SK-N-SH (cell line): ENCODE data around the gene ERGIC1. TPM values are rescaled to one million over a fixed set of nuclear protein-coding genes. Genes with fewer than 3 reads are reported as not detected.

ENCODE experiments used
- CTCF ChIA-PET: fragments of 300-600, 350-600 bp; formaldehyde crosslinking; extraction: SDS; loops from one replicate; lab custom pipeline; 2021; lab: Yijun Ruan, JAX
- POLR2A ChIA-PET: fragments of 350-600 bp; sonication (Branson Sonifier 250); formaldehyde crosslinking; extraction: SDS; loops from one replicate; lab custom pipeline; 2020; ENCODE audit warnings: antibody characterized with exemption, inconsistent platforms; lab: Yijun Ruan, JAX
- DNase-seq: peaks from one replicate; pipeline ENCODE4 v3.0.0; 2012
- H2AFZ ChIP-seq: fragments of 200-600 bp; sonication (generic); 2 replicates; pipeline ENCODE4 v1.8.1; 2016; ENCODE audit warnings: antibody characterized with exemption, mild to moderate bottlenecking, low read depth
- H3F3A ChIP-seq: fragments of 200-600 bp; sonication (generic); replicated peaks from 2 replicates; pipeline ENCODE3; 2016; ENCODE audit warnings: antibody characterized with exemption, mild to moderate bottlenecking; ENCODE audit not compliant: insufficient read depth
- H3K27ac ChIP-seq, 2 experiments: fragments of 200-500 bp in 1 of 2; fragments of 200-600 bp in 1 of 2; sonication (Bioruptor generic) in 1 of 2; sonication (generic), shearing (Covaris generic) in 1 of 2; 2 replicates each; pipeline versions ENCODE4 v1.5.1 to v1.6.1; 2014 to 2016; ENCODE audit warnings: low read depth in 2 of 2, inconsistent platforms in 1 of 2, low read length in 1 of 2, mild to moderate bottlenecking in 1 of 2, mixed read lengths in 1 of 2
- H3K27me3 ChIP-seq: fragments of 200-600 bp; sonication (generic), shearing (Covaris generic); 2 replicates; pipeline ENCODE4 v1.6.1; 2016; ENCODE audit warnings: mixed run types; ENCODE audit not compliant: insufficient read depth
- H3K36me3 ChIP-seq, 2 experiments: fragments of 200-500 bp in 1 of 2; fragments of 200-600 bp in 1 of 2; sonication (Bioruptor generic) in 1 of 2; sonication (generic) in 1 of 2; replicated peaks in 1 of 2; 2 replicates each; pipeline versions ENCODE3 to v1.5.1; 2014 to 2016; ENCODE audit warnings: low read length in 1 of 2, mild to moderate bottlenecking in 1 of 2; ENCODE audit not compliant: insufficient read depth in 2 of 2, control insufficient read depth in 1 of 2
- H3K4me1 ChIP-seq, 2 experiments: fragments of 200-500 bp in 1 of 2; fragments of 200-600 bp in 1 of 2; sonication (Bioruptor generic) in 1 of 2; sonication (generic), shearing (Covaris generic) in 1 of 2; 2 replicates each; pipeline versions ENCODE4 v1.5.1 to v1.6.1; 2014 to 2016; ENCODE audit warnings: low read depth in 1 of 2, low read length in 1 of 2, mixed run types in 1 of 2; ENCODE audit not compliant: insufficient read depth in 2 of 2, control insufficient read depth in 1 of 2
- H3K4me2 ChIP-seq: fragments of 200-600 bp; sonication (generic), shearing (Covaris generic); 2 replicates; pipeline ENCODE4 v1.6.1; 2017; ENCODE audit warnings: mixed run types
- H3K4me3 ChIP-seq, 2 experiments: fragments of 200-500 bp in 1 of 2; fragments of 200-600 bp in 1 of 2; sonication (Bioruptor generic) in 1 of 2; sonication (generic), shearing (Covaris generic) in 1 of 2; 2 replicates each; pipeline versions ENCODE4 v1.5.1 to v1.8.1; 2014 to 2016; ENCODE audit warnings: low read depth in 2 of 2, inconsistent platforms in 1 of 2, low read length in 1 of 2, mild to moderate bottlenecking in 1 of 2, mixed read lengths in 1 of 2, moderate library complexity in 1 of 2
- H3K79me2 ChIP-seq: fragments of 200-600 bp; sonication (generic); 2 replicates; pipeline ENCODE4 v1.8.1; 2017; ENCODE audit warnings: mild to moderate bottlenecking; ENCODE audit not compliant: insufficient read depth
- H3K9ac ChIP-seq: fragments of 200-600 bp; sonication (generic); 2 replicates; pipeline ENCODE4 v1.6.1; 2017; ENCODE audit warnings: mixed run types
- H3K9me2 ChIP-seq: fragments of 200-600 bp; sonication (generic); 2 replicates; pipeline ENCODE4 v1.6.1; 2017; ENCODE audit warnings: mixed run types
- H3K9me3 ChIP-seq: fragments of 200-600 bp; sonication (generic); 2 replicates; pipeline ENCODE4 v1.6.1; 2017; ENCODE audit warnings: mixed run types, mild to moderate bottlenecking, moderate library complexity
- H4K20me1 ChIP-seq: fragments of 200-600 bp; sonication (generic); 2 replicates; pipeline ENCODE4 v1.6.1; 2017; ENCODE audit warnings: mild to moderate bottlenecking, mixed run types; ENCODE audit not compliant: insufficient read depth
- CHD2 ChIP-seq: fragments of 150-350 bp; IDR thresholded peaks from 2 replicates; pipeline ENCODE4 v1.6.1; 2018; ENCODE audit warnings: low read length; ENCODE audit not compliant: partially characterized antibody
- FOSL2 ChIP-seq: IDR thresholded peaks from 2 replicates; pipeline ENCODE4 v1.4.0; 2012; ENCODE audit warnings: low read depth, mild to moderate bottlenecking, moderate library complexity, borderline replicate concordance
- FOXM1 ChIP-seq: IDR thresholded peaks from 2 replicates; pipeline ENCODE4 v1.4.0; 2012; ENCODE audit warnings: low read depth, mild to moderate bottlenecking
- IRF3 ChIP-seq: fragments of 150-350 bp; IDR thresholded peaks from 2 replicates; pipeline ENCODE4 v1.6.1; 2016; ENCODE audit warnings: mild to moderate bottlenecking, low read depth, low read length
- MEF2A ChIP-seq: IDR thresholded peaks from 2 replicates; pipeline ENCODE4 v1.4.0; 2012; ENCODE audit warnings: low read depth, borderline replicate concordance
- MXI1 ChIP-seq: IDR thresholded peaks from 2 replicates; pipeline ENCODE4 v1.6.1; 2012; ENCODE audit warnings: mild to moderate bottlenecking, low read depth, low read length, improper control_type of control experiment
- NRF1 ChIP-seq: IDR thresholded peaks from 2 replicates; pipeline ENCODE4 v1.6.1; 2012; ENCODE audit warnings: low read depth, mild to moderate bottlenecking, low read length
- PBX3 ChIP-seq: IDR thresholded peaks from 2 replicates; pipeline ENCODE4; 2012
- RCOR1 ChIP-seq: fragments of 150-350 bp; IDR thresholded peaks from 2 replicates; pipeline ENCODE4 v1.6.1; 2017; ENCODE audit warnings: antibody characterized with exemption, low read length
- SIN3A ChIP-seq: IDR thresholded peaks from 2 replicates; pipeline ENCODE4 v1.6.1; 2012; ENCODE audit warnings: low read depth, mild to moderate bottlenecking, low read length, moderate library complexity, borderline replicate concordance
- SMC3 ChIP-seq: IDR thresholded peaks from 2 replicates; pipeline ENCODE4 v1.6.1; 2012; ENCODE audit warnings: low read depth, low read length, improper control_type of control experiment
- TAF1 ChIP-seq: IDR thresholded peaks from 2 replicates; pipeline ENCODE4 v1.6.1; 2012; ENCODE audit warnings: low read depth, mild to moderate bottlenecking, low read length, moderate library complexity, borderline replicate concordance
- TCF12 ChIP-seq: IDR thresholded peaks from 2 replicates; pipeline ENCODE4 v1.4.0; 2012
- YY1 ChIP-seq: IDR thresholded peaks from 2 replicates; pipeline ENCODE4 v1.4.0; 2012; ENCODE audit warnings: low read depth, mild to moderate bottlenecking
- WGBS: methylation state at CpG from one replicate; pipeline ENCODE4 v1.1.6; 2017; ENCODE audit warnings: low lambda C conversion rate; 5-methylcytosine and 5-hydroxymethylcytosine counted together
- polyA plus RNA-seq, 3 experiments: library from polyadenylated mRNA; depleted of rRNA; stranded (reverse); fragments of >200 nt; gene quantifications; 2 replicates each; pipeline ENCODE4 v1.2.3, GENCODE V29; 2012
- TF ChIP-seq, protein P1 (sequence below): IDR thresholded peaks from 2 replicates; pipeline ENCODE4 v1.6.1; 2012; ENCODE audit warnings: mild to moderate bottlenecking, low read depth, low read length, moderate library complexity
- TF ChIP-seq, protein P2 (sequence below): fragments of 200-600 bp; sonication (generic); IDR thresholded peaks from 2 replicates; pipeline ENCODE4 v1.6.1; 2017; ENCODE audit warnings: antibody characterized with exemption, mild to moderate bottlenecking, moderate library complexity

ERGIC1 gene
- polyA plus RNA-seq, 1 of the 3 experiments (the other 2 are of a cell fraction), result 101 TPM

DNA sequence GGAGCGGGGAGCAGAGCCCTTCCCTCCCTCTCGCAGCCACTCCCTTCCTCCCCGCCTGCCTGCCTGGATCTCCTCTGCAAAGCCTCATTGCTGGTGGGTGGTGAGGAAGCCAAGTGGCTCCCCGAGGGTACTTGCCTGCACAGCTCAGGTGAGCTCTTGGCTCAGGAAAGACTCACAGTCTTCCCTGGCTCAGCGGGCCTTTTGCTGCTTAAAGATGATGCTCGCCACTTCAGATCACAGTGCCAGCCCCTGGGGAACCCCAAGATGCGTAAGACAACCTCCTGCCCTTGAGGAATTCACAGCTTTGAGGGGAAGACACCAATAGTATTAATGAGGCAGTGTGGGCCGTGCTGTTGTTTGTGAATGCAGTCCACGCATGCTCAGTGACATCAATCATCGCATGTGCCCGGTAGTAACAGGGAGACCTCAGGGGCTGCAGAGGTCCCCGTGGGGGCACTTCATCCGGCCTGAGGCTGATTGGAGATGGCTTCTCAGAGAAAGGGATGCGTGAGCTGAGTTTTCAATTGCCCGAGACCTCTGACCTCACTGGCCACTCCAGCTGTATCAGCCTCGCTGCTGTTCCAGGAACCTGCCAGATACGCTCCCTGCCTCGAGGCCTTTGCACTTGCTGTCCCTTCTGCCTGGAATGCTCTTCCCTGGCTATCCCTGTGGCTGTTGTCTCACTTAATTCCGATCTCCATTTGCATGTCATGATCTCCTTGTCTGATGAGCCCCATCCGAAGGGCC is 36.8 kb downstream of the ERGIC1 start (continued):
- TF ChIP-seq, protein P1, sequence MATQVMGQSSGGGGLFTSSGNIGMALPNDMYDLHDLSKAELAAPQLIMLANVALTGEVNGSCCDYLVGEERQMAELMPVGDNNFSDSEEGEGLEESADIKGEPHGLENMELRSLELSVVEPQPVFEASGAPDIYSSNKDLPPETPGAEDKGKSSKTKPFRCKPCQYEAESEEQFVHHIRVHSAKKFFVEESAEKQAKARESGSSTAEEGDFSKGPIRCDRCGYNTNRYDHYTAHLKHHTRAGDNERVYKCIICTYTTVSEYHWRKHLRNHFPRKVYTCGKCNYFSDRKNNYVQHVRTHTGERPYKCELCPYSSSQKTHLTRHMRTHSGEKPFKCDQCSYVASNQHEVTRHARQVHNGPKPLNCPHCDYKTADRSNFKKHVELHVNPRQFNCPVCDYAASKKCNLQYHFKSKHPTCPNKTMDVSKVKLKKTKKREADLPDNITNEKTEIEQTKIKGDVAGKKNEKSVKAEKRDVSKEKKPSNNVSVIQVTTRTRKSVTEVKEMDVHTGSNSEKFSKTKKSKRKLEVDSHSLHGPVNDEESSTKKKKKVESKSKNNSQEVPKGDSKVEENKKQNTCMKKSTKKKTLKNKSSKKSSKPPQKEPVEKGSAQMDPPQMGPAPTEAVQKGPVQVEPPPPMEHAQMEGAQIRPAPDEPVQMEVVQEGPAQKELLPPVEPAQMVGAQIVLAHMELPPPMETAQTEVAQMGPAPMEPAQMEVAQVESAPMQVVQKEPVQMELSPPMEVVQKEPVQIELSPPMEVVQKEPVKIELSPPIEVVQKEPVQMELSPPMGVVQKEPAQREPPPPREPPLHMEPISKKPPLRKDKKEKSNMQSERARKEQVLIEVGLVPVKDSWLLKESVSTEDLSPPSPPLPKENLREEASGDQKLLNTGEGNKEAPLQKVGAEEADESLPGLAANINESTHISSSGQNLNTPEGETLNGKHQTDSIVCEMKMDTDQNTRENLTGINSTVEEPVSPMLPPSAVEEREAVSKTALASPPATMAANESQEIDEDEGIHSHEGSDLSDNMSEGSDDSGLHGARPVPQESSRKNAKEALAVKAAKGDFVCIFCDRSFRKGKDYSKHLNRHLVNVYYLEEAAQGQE, result no peak
- TF ChIP-seq IRF3, result no peak
- TF ChIP-seq NRF1, result no peak
- TF ChIP-seq SIN3A, result no peak
- TF ChIP-seq CHD2, result no peak

DNA sequence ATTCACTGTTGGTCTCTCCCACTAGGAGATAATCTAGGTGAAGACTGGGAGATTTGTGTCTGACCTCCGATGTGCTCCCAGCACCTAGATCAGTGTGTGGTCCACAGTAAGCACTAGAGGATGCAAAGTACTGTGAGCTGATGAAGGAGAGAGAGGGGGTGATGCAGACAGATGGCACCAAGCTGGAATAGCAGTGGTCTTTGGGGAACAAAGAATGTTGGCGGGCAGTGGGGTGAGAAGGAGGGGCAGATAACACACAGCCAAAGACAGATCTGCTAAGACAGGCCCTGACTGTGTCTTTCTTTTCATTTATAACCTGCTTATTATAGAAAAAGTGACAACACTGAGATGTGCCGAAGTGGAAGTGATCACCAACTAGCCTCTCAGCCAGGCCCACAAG is 37.5 kb downstream of the ERGIC1 start:
- Histone ChIP-seq H3F3A (peaks cover 50% of the 10 kb centered on the region), H3K4me2 (peak overlapping the region; percentile 92), H3K9ac (peak overlapping the region; percentile 64), H3K9me3 (no peaks in the 10 kb centered on the region), H4K20me1 (0 out of 2 replicates have a peak, but pooled peaks cover 4% of the 10 kb centered on the region), H3K4me3 (no peak overlapping the region), H3K4me1 (peaks cover 50 to 70% of the 10 kb centered on the region in 2 experiments), H3K27ac (peak overlapping the region; percentile 17 to 99; a peak in 3 of 4 replicates), H2AFZ (no peak overlapping the region), H3K79me2 (peaks cover 52% of the 10 kb centered on the region), H3K27me3 (no peaks in the 10 kb centered on the region), H3K9me2 (no peaks in the 10 kb centered on the region), H3K36me3 (no peaks in the 10 kb centered on the region)
- DNase-seq, result no peak
- ChIA-PET POLR2A (interaction anchor here (2.5 kb wide), 1 partner anchor 100 kb away, joined by 7 read pairs; the partner anchor contains the start of gene DUSP1), CTCF (interaction anchor here (1.1 kb wide), 1 partner anchor 155 kb away, joined by 4 read pairs; no protein-coding TSS in a partner anchor)
- WGBS, result 72% methylated on average over 3 of the region's 3 CpGs
- TF ChIP-seq SIN3A (no peak), FOSL2 (no peak), SMC3 (no peak), RCOR1 (no peak), NRF1 (no peak), MXI1 (no peak), TAF1 (no peak), TCF12 (no peak), MEF2A (no peak), FOXM1 (no peak), PBX3 (no peak), YY1 (no peak)
- TF ChIP-seq, protein P1, result no peak
- TF ChIP-seq, protein P2, sequence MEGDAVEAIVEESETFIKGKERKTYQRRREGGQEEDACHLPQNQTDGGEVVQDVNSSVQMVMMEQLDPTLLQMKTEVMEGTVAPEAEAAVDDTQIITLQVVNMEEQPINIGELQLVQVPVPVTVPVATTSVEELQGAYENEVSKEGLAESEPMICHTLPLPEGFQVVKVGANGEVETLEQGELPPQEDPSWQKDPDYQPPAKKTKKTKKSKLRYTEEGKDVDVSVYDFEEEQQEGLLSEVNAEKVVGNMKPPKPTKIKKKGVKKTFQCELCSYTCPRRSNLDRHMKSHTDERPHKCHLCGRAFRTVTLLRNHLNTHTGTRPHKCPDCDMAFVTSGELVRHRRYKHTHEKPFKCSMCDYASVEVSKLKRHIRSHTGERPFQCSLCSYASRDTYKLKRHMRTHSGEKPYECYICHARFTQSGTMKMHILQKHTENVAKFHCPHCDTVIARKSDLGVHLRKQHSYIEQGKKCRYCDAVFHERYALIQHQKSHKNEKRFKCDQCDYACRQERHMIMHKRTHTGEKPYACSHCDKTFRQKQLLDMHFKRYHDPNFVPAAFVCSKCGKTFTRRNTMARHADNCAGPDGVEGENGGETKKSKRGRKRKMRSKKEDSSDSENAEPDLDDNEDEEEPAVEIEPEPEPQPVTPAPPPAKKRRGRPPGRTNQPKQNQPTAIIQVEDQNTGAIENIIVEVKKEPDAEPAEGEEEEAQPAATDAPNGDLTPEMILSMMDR, result no peak
